ENCODE measurements around the gene ANGPTL8. TPM values are rescaled to one million over a fixed set of nuclear protein-coding genes. Genes with fewer than 3 reads are reported as not detected.

ANGPTL8 gene
- total RNA-seq, 1 experiment from 2014 or later: not detected

GRCh38 chr19:11226716-11227166 is 12.7 kb upstream of the ANGPTL8 start:
- TF ChIP-seq ZNF671 (CRISPR knock-in tag; IDR thresholded peaks at IDR 0.05): 0 out of 2 replicates have a peak, but pooled peaks have one; percentile 42
- no peak for TF ChIP-seq ETV6 (CRISPR knock-in tag; IDR thresholded peaks at IDR 0.05)
- TF ChIP-seq ZNF121 (CRISPR knock-in tag; IDR thresholded peaks at IDR 0.05): no peak
- no peak for TF ChIP-seq IRF2 (CRISPR knock-in tag; IDR thresholded peaks at IDR 0.05; ENCODE audit: borderline replicate concordance, low read depth)
- TF ChIP-seq RORB (CRISPR knock-in tag; IDR thresholded peaks at IDR 0.05): no peak
- no peak for TF ChIP-seq TEAD4 (CRISPR knock-in tag; IDR thresholded peaks at IDR 0.05)
- peak; percentile 82 for TF ChIP-seq GTF2I (CRISPR knock-in tag; conservative IDR thresholded peaks at IDR 0.05)
- no peak for TF ChIP-seq ZNF232 (CRISPR knock-in tag; IDR thresholded peaks at IDR 0.05)
- TF ChIP-seq CREM (CRISPR knock-in tag; IDR thresholded peaks at IDR 0.05): no peak
- TF ChIP-seq ZNF416 (CRISPR knock-in tag; IDR thresholded peaks at IDR 0.05): no peak
- TF ChIP-seq, protein P1, sequence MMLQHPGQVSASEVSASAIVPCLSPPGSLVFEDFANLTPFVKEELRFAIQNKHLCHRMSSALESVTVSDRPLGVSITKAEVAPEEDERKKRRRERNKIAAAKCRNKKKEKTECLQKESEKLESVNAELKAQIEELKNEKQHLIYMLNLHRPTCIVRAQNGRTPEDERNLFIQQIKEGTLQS (CRISPR knock-in tag; conservative IDR thresholded peaks at IDR 0.05): no peak
- no peak for TF ChIP-seq JUN (CRISPR knock-in tag; IDR thresholded peaks at IDR 0.05)
- no peak for TF ChIP-seq AR (CRISPR knock-in tag; IDR thresholded peaks at IDR 0.05)
- no peak for TF ChIP-seq MYBL2 (CRISPR knock-in tag; IDR thresholded peaks at IDR 0.05)
- no peak for TF ChIP-seq HMGXB4 (CRISPR knock-in tag; IDR thresholded peaks at IDR 0.05)
- no peak for TF ChIP-seq NR1H2 (CRISPR knock-in tag; IDR thresholded peaks at IDR 0.05)
- Mint-ChIP-seq H3K36me3 (peaks cover 26% of the 10 kb centered on the region), H3K4me1 (peaks cover 3% of the 10 kb centered on the region; the same call in 1 of the 2 replicates), H3K27me3 (ENCODE audit: low read depth) (no peaks in the 10 kb centered on the region), H3K4me3 (no peak overlapping the region), H3K9me3 (peaks cover 6% of the 10 kb centered on the region), H3K27ac (no peak overlapping the region)
- POLR2A ChIA-PET: no interaction called here
- DNase-seq (ENCODE audit: low spot score) (no peak), ATAC-seq (no peak)
- CTCF ChIA-PET: interaction anchor here (0.9 to 2.3 kb wide), 5 partner anchors 16 to 290 kb away, joined by 3 to 24 read pairs (median 6); no protein-coding TSS in a partner anchor

DNA sequence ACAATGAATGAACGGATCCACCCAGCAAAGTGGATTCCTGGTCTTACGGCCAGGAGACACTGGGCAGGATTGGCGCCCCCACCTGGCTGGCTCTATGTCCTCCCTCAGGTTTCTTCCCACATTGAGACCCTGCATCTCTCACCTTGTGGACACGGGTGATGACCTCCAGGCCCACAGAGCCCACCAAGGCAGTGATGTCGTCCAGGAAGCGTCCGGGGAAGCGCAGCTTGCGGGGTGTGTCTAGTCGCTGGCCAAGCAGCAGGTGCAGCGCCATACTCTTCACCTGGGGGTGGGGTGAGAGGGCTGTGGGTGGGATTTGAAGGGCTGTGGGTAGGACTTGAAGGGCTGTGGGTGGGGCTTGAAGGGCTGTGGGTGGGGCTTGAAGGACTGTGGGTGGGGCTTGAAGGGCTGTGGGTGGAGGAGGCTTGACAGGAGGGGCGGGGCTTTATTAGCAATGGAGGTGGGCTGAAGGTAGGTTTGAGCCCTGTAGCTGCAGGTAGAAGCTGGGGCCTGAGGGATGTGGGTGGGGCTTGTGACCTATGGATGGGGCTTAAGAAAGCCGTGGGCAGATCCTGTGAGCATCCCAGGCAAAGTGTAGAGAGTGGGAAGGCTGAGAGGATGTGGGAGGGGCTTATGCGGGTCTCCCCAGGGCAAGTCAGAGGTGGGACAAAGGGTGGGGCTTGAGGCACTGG is 12.1 kb upstream of the ANGPTL8 start:
- CTCF ChIA-PET: interaction anchor here (0.5 to 2.3 kb wide), 31 partner anchors 8 to 356 kb away, joined by 3 to 24 read pairs (median 4); partner anchors contain the start of genes DOCK6 and SWSAP1
- peak; percentile 96 for ATAC-seq
- peaks cover 3% of the 10 kb centered on the region; the same call in 1 of the 2 replicates for H3K4me1 Mint-ChIP-seq
- POLR2A ChIA-PET: interaction anchor here (0.5 to 0.8 kb wide), 2 partner anchors 94 to 363 kb away, joined by 3 to 6 read pairs; no protein-coding TSS in a partner anchor
- peak; percentile 92 for DNase-seq (ENCODE audit: low spot score)
- H3K27ac Mint-ChIP-seq: 0 out of 2 replicates have a peak overlapping the region, but pooled peaks have one; percentile 23
- no peaks in the 10 kb centered on the region for H3K27me3 Mint-ChIP-seq (ENCODE audit: low read depth)
- peaks cover 5% of the 10 kb centered on the region; the same call in 1 of the 2 replicates for H3K9me3 Mint-ChIP-seq
- peaks cover 24% of the 10 kb centered on the region for H3K36me3 Mint-ChIP-seq
- TF ChIP-seq AFF4 (CRISPR knock-in tag; IDR thresholded peaks at IDR 0.05; ENCODE audit: borderline replicate concordance) (no peak), CTCF (IDR thresholded peaks at IDR 0.05) (peak; percentile 58)
- H3K4me3 Mint-ChIP-seq: no peak overlapping the region
